CD14-positive monocyte (primary cell): ENCODE results near the gene SPRYD7. TPM values are rescaled to one million over a fixed set of nuclear protein-coding genes. Genes with fewer than 3 reads are reported as not detected.

Source experiments
- DNase-seq, 3 donors: peaks; one replicate each; pipeline ENCODE4 v3.0.0-alpha.2; 2011 to 2022
- H2AFZ ChIP-seq: 2 replicates; pipeline ENCODE4 v1.6.0; 2012; ENCODE audit warnings: mild to moderate bottlenecking, low read depth, low read length, inconsistent platforms; ENCODE audit not compliant: insufficient read depth, poor library complexity, severe bottlenecking
- H3K27ac ChIP-seq, 2 donors: 1 replicate in 1 of 2; 2 replicates in 1 of 2; pipeline ENCODE4 v1.5.1; 2012 to 2013; ENCODE audit warnings: low read length in 2 of 2, control low read depth in 1 of 2, inconsistent platforms in 1 of 2, low read depth in 1 of 2, mild to moderate bottlenecking in 1 of 2
- H3K27me3 ChIP-seq, 2 donors: one replicate each; pipeline versions ENCODE4 v1.6.0 to v1.6.1; 2011 to 2013; ENCODE audit warnings: low read length in 2 of 2; ENCODE audit not compliant: control insufficient read depth in 2 of 2, insufficient read depth in 2 of 2
- H3K36me3 ChIP-seq, 2 donors: replicated peaks in 1 of 2; 1 replicate in 1 of 2; 2 replicates in 1 of 2; pipeline versions ENCODE4 v1.5.1 to v1.6.1; 2012 to 2013; ENCODE audit warnings: low read length in 2 of 2, control low read depth in 1 of 2, inconsistent platforms in 1 of 2, mild to moderate bottlenecking in 1 of 2; ENCODE audit not compliant: insufficient read depth in 2 of 2, control insufficient read depth in 1 of 2
- H3K4me1 ChIP-seq, 2 donors: 1 replicate in 1 of 2; 2 replicates in 1 of 2; pipeline versions ENCODE4 v1.5.1 to v1.6.1; 2012 to 2013; ENCODE audit warnings: low read length in 2 of 2, control low read depth in 1 of 2, inconsistent platforms in 1 of 2, mild to moderate bottlenecking in 1 of 2, moderate library complexity in 1 of 2; ENCODE audit not compliant: insufficient read depth in 2 of 2, control insufficient read depth in 1 of 2
- H3K4me2 ChIP-seq: replicated peaks from 2 replicates; pipeline ENCODE3; 2012; ENCODE audit warnings: low read length, moderate library complexity, mild to moderate bottlenecking; ENCODE audit not compliant: poor library complexity, severe bottlenecking; ENCODE audit errors: extremely low read depth
- H3K4me3 ChIP-seq, 3 experiments: fragments of 200-600 bp in 1 of 3; sonication (generic) in 1 of 3; replicated peaks in 1 of 3; 1 replicate in 2 of 3; 2 replicates in 1 of 3; pipeline ENCODE4 v1.5.1; 2011 to 2013; ENCODE audit warnings: low read length in 3 of 3, mild to moderate bottlenecking in 3 of 3, control low read depth in 2 of 3, low read depth in 2 of 3, inconsistent platforms in 1 of 3, moderate library complexity in 1 of 3
- H3K79me2 ChIP-seq: 2 replicates; pipeline ENCODE4 v1.6.0; 2012; ENCODE audit warnings: mild to moderate bottlenecking, control low read depth, inconsistent platforms, low read length, moderate library complexity; ENCODE audit not compliant: insufficient read depth
- H3K9ac ChIP-seq: 2 replicates; pipeline ENCODE4 v1.6.0; 2017; ENCODE audit warnings: low read length, mild to moderate bottlenecking; ENCODE audit not compliant: insufficient read depth, poor library complexity, severe bottlenecking
- H3K9me3 ChIP-seq, 2 donors: replicated peaks in 1 of 2; 1 replicate in 1 of 2; 2 replicates in 1 of 2; pipeline versions ENCODE4 v1.5.1 to v1.6.1; 2012 to 2013; ENCODE audit warnings: low read length in 2 of 2, control low read depth in 1 of 2; ENCODE audit not compliant: control insufficient read depth in 1 of 2, insufficient read depth in 1 of 2
- H4K20me1 ChIP-seq: 2 replicates; pipeline ENCODE4 v1.6.0; 2012; ENCODE audit warnings: mild to moderate bottlenecking, low read length, control low read depth, moderate library complexity; ENCODE audit not compliant: insufficient read depth
- H3K27ac Mint-ChIP-seq, 7 donors: one replicate each; pipeline ENCODE4 v1.8.0; 2020; ENCODE audit warnings: mild to moderate bottlenecking in 7 of 7, mixed read lengths in 7 of 7, moderate library complexity in 6 of 7, inconsistent platforms in 2 of 7
- H3K27me3 Mint-ChIP-seq, 3 donors: one replicate each; pipeline ENCODE4 v1.8.0; 2021 to 2022; ENCODE audit warnings: low read depth in 3 of 3, mild to moderate bottlenecking in 3 of 3, mixed read lengths in 3 of 3, moderate library complexity in 3 of 3, inconsistent platforms in 1 of 3
- H3K36me3 Mint-ChIP-seq, 2 donors: one replicate each; pipeline ENCODE4 v1.8.0; 2020; ENCODE audit warnings: mixed read lengths in 2 of 2, inconsistent platforms in 1 of 2, mild to moderate bottlenecking in 1 of 2
- H3K4me1 Mint-ChIP-seq: one replicate; pipeline ENCODE4 v1.8.0; 2020; ENCODE audit warnings: mild to moderate bottlenecking, mixed read lengths
- H3K4me3 Mint-ChIP-seq, 2 donors: one replicate each; pipeline ENCODE4 v1.8.0; 2020; ENCODE audit warnings: mild to moderate bottlenecking in 2 of 2, mixed read lengths in 2 of 2, moderate library complexity in 1 of 2
- H3K9me3 Mint-ChIP-seq, 7 donors: one replicate each; pipeline ENCODE4 v1.8.0; 2020 to 2022; ENCODE audit warnings: mixed read lengths in 7 of 7, mild to moderate bottlenecking in 6 of 7, moderate library complexity in 6 of 7, inconsistent platforms in 2 of 7
- CTCF ChIP-seq: fragments of 200-600 bp; IDR thresholded peaks from one replicate; pipeline ENCODE4 v1.8.0; 2022; ENCODE audit warnings: antibody characterized with exemption, mild to moderate bottlenecking
- WGBS: methylation state at CpG from one replicate; pipeline ENCODE4 v1.1.5; 2013; ENCODE audit warnings: missing lambda C conversion rate; ENCODE audit not compliant: insufficient coverage; 5-methylcytosine and 5-hydroxymethylcytosine counted together
- intact Hi-C, 2 donors: fragments of 100-400 bp; cut with micrococcal nuclease; formaldehyde crosslinking; loops; one replicate each; pipeline versions ENCODE4 v1.15.0 to v1.15.1; 2023
- polyA plus RNA-seq, 3 donors: library from polyadenylated mRNA; depleted of rRNA in 1 of 3; unstranded in 2 of 3; stranded (reverse) in 1 of 3; fragments of 300-500 nt in 2 of 3; fragments of >200 nt in 1 of 3; fragmentation: Illumina TruSeq in 2 of 3; gene quantifications; 1 replicate in 2 of 3; 2 replicates in 1 of 3; pipeline ENCODE4 v1.2.3, GENCODE V29; 2012 to 2021

Gene SPRYD7
- polyA plus RNA-seq, 3 donors = 1.1 to 2.3 (median 1.2) TPM

GRCh38 chr13:49980266-49980665 lies 44.1 kb upstream of the SPRYD7 start:
- no peaks in the 10 kb centered on the region for H3K4me1 ChIP-seq
- peak overlapping the region in 1 of 7 donors; percentile 41 for H3K27ac Mint-ChIP-seq
- H3K27ac ChIP-seq = no peak overlapping the region
- intact Hi-C loops = no loop called here
- no peaks in the 10 kb centered on the region for H3K27me3 ChIP-seq
- H3K79me2 ChIP-seq = no peaks in the 10 kb centered on the region
- peaks cover 0 to 2% (median 0%) of the 10 kb centered on the region in 3 donors for H3K27me3 Mint-ChIP-seq
- H3K36me3 ChIP-seq = peaks cover 15 to 42% of the 10 kb centered on the region in 2 donors
- H3K36me3 Mint-ChIP-seq = peaks cover 31 to 46% of the 10 kb centered on the region in 2 donors
- H3K4me3 Mint-ChIP-seq = no peak overlapping the region
- no peak overlapping the region for H2AFZ ChIP-seq
- no peak overlapping the region for H3K4me2 ChIP-seq
- peaks cover 0 to 2% (median 0%) of the 10 kb centered on the region in 7 donors for H3K9me3 Mint-ChIP-seq
- no peaks in the 10 kb centered on the region for H3K9me3 ChIP-seq
- no peak overlapping the region for H3K4me3 ChIP-seq
- H3K4me1 Mint-ChIP-seq = peaks cover 11% of the 10 kb centered on the region
- H3K9ac ChIP-seq = no peak overlapping the region
- no peaks in the 10 kb centered on the region for H4K20me1 ChIP-seq
- no peak for DNase-seq
- TF ChIP-seq CTCF = no peak

GRCh38 chr13:49977992-49978391 lies 41.9 kb upstream of the SPRYD7 start:
- Histone ChIP-seq H3K27ac (peak overlapping the region in 1 of 2 donors; percentile 48), H2AFZ (no peak overlapping the region), H3K4me3 (no peak overlapping the region), H3K9ac (no peak overlapping the region), H3K9me3 (no peaks in the 10 kb centered on the region), H3K4me2 (no peak overlapping the region), H3K4me1 (no peaks in the 10 kb centered on the region), H3K36me3 (peaks cover 12 to 45% of the 10 kb centered on the region in 2 donors), H3K27me3 (no peaks in the 10 kb centered on the region), H4K20me1 (no peaks in the 10 kb centered on the region), H3K79me2 (no peaks in the 10 kb centered on the region)
- H3K27ac Mint-ChIP-seq = peak overlapping the region in 1 of 7 donors; percentile 37
- peak in 1 of 3 donors; percentile 10 for DNase-seq
- peaks cover 11% of the 10 kb centered on the region for H3K4me1 Mint-ChIP-seq
- TF ChIP-seq CTCF = no peak
- H3K4me3 Mint-ChIP-seq = no peak overlapping the region
- 68% methylated on average over 2 of the region's 3 CpGs for WGBS
- peaks cover 0 to 2% (median 0%) of the 10 kb centered on the region in 7 donors for H3K9me3 Mint-ChIP-seq
- intact Hi-C loops = loop anchor here (5.0 to 10.0 kb wide), 4 partner anchors 557 to 1094 kb away; no protein-coding TSS in a partner anchor
- peaks cover 34 to 45% of the 10 kb centered on the region in 2 donors for H3K36me3 Mint-ChIP-seq
- peaks cover 0 to 2% (median 0%) of the 10 kb centered on the region in 3 donors for H3K27me3 Mint-ChIP-seq
